ENCODE results near the gene MZB1. TPM values are rescaled to one million over a fixed set of nuclear protein-coding genes. Genes with fewer than 3 reads are reported as not detected.

Gene MZB1
- total RNA-seq, 6 donors from 2014 or later: 1.5 to 30.7 (median 15.5) TPM

GRCh38 chr5:139419226-139420192 lies 29.8 kb upstream of the MZB1 start:
- no peak for ATAC-seq (ENCODE audit: low FRiP score in 2 of 2)
- 72 to 74% methylated on average over 9 of the region's 9 CpGs for WGBS, 2 donors
- Histone ChIP-seq H3K27ac (peak overlapping the region in 1 of 4 donors; percentile 58), H3K9me3 (no peaks in the 10 kb centered on the region), H3K27me3 (no peaks in the 10 kb centered on the region), H3K4me1 (peaks cover 11 to 21% (median 17%) of the 10 kb centered on the region in 4 donors), H3K36me3 (peaks cover 0 to 49% (median 19%) of the 10 kb centered on the region in 4 donors), H3K4me3 (no peak overlapping the region)
- DNase-seq: no peak
- no peak for TF ChIP-seq POLR2A (IDR thresholded peaks at IDR 0.05)
- no peak for TF ChIP-seq POLR2AphosphoS5 (IDR thresholded peaks at IDR 0.05)
- TF ChIP-seq CTCF (IDR thresholded peaks at IDR 0.05): no peak
- no peak for TF ChIP-seq EP300 (IDR thresholded peaks at IDR 0.05)

DNA sequence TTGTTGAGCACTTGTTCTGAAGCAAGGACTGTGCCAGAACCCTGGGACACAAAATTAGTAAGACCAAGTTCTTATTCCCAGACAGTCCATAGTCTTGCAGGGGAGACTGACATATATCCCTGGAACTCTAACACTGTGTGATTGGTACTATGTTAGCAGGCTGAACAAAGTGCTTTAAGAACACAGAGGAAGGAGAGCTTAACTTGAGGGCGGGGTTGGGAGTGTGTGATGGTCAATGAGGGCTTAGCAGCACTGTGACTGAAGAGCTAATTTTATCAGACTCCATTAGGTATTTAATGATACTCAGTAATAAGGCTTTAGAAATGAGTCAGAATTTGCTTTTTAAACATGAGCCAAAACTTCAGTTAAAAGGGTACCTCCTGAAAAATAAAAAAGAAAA lies 29.1 kb upstream of the MZB1 start:
- H3K9me3 ChIP-seq: no peaks in the 10 kb centered on the region
- whole genome bisulfite sequencing, 2 donors: 82 to 85% methylated on average over 1 of the region's 1 CpG
- H3K4me1 ChIP-seq: peaks cover 11 to 21% (median 17%) of the 10 kb centered on the region in 4 donors
- no peaks in the 10 kb centered on the region for H3K27me3 ChIP-seq
- ATAC-seq (ENCODE audit: low FRiP score in 2 of 2) (no peak), DNase-seq (no peak)
- peaks cover 0 to 44% (median 14%) of the 10 kb centered on the region in 4 donors for H3K36me3 ChIP-seq
- H3K27ac ChIP-seq: peak overlapping the region in 2 of 4 donors; percentile 56 to 58
- TF ChIP-seq CTCF (IDR thresholded peaks at IDR 0.05) (no peak), POLR2AphosphoS5 (IDR thresholded peaks at IDR 0.05) (no peak), POLR2A (IDR thresholded peaks at IDR 0.05) (no peak), EP300 (IDR thresholded peaks at IDR 0.05) (no peak)
- no peak overlapping the region for H3K4me3 ChIP-seq

DNA sequence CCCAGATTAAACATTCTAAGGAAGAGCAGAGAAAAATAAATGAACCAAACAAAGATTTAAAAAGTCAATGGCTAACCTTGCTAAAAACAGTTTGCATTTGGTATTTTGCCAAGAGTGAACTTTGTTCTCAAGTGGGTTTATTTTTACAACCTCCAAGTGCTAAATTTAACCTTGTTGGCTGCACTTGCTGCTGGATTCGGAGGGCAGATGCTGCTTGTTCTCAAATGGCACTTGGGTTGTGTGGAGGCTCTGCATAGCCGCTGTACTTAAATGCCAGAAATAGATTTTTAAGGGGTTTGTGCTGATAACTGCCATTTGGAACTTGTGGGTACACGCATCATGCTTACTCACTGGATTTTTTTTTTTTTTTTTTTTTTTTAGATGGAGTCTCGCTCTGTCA lies 27.5 kb upstream of the MZB1 start:
- ATAC-seq (ENCODE audit: low FRiP score in 2 of 2): no peak
- Histone ChIP-seq H3K27me3 (no peaks in the 10 kb centered on the region), H3K36me3 (peaks cover 0 to 56% (median 12%) of the 10 kb centered on the region in 4 donors), H3K27ac (peak overlapping the region in 1 of 4 donors; percentile 16), H3K4me3 (no peak overlapping the region), H3K9me3 (no peaks in the 10 kb centered on the region), H3K4me1 (peaks cover 11 to 21% (median 17%) of the 10 kb centered on the region in 4 donors)
- WGBS, 2 donors: 39 to 43% methylated on average over 4 of the region's 4 CpGs
- TF ChIP-seq CTCF (IDR thresholded peaks at IDR 0.05) (no peak), POLR2AphosphoS5 (IDR thresholded peaks at IDR 0.05) (no peak), EP300 (IDR thresholded peaks at IDR 0.05) (no peak), POLR2A (IDR thresholded peaks at IDR 0.05) (no peak)
- DNase-seq: no peak

- DNase-seq: no peak
- WGBS, 2 donors: 82 to 92% methylated on average over 8 to 9 of the region's 9 CpGs
- Histone ChIP-seq H3K27me3 (no peaks in the 10 kb centered on the region), H3K4me3 (no peak overlapping the region), H3K4me1 (peaks cover 11 to 21% (median 17%) of the 10 kb centered on the region in 4 donors), H3K27ac (peak overlapping the region in 1 of 4 donors; percentile 16), H3K36me3 (peaks cover 0 to 59% (median 13%) of the 10 kb centered on the region in 4 donors), H3K9me3 (no peaks in the 10 kb centered on the region)
- TF ChIP-seq CTCF (IDR thresholded peaks at IDR 0.05) (no peak), EP300 (IDR thresholded peaks at IDR 0.05) (no peak), POLR2AphosphoS5 (IDR thresholded peaks at IDR 0.05) (no peak), POLR2A (IDR thresholded peaks at IDR 0.05) (no peak)
- no peak for ATAC-seq (ENCODE audit: low FRiP score in 2 of 2)
Observed at GRCh38 chr5:139416651-139417050, 26.9 kb upstream of the MZB1 start.
